ENCODE measurements around the gene CALML5. TPM values are rescaled to one million over a fixed set of nuclear protein-coding genes. Genes with fewer than 3 reads are reported as not detected.

CALML5 gene
- total and polyA plus RNA-seq, 9 of the 15 experiments (the other 6 are each of a cell fraction or from before 2014, with no cell fraction given) = not detected

- H3K4me2 ChIP-seq (ENCODE audit: insufficient read depth, low read length) = no peak overlapping the region
- H3K4me3 ChIP-seq = no peak overlapping the region
- no peaks in the 10 kb centered on the region for H4K20me1 ChIP-seq (replicated peaks; ENCODE audit: control insufficient read depth, insufficient read depth, low read length)
- ChIA-PET CTCF (ENCODE audit: low intra/inter-chr PET ratio) (interaction anchor here (0.7 kb wide), 1 partner anchor 571 kb away, joined by 3 read pairs; no protein-coding TSS in a partner anchor), POLR2A (interaction anchor here (0.6 to 1.0 kb wide), 6 partner anchors 9 to 64 kb away, joined by 3 read pairs; no protein-coding TSS in a partner anchor)
- peaks cover 22 to 40% of the 10 kb centered on the region in 2 experiments for H3K4me1 ChIP-seq (replicated peaks in 1 of 2; ENCODE audit: control insufficient read depth in 2 of 2, insufficient read depth in 2 of 2, low read length in 2 of 2)
- no peak for ATAC-seq
- WGBS (ENCODE audit: insufficient coverage, low coverage, missing lambda C conversion rate) = 37% methylated on average over 16 of the region's 16 CpGs
- H3K9me1 ChIP-seq (ENCODE audit: control insufficient read depth, insufficient read depth, low read length) = no peaks in the 10 kb centered on the region
- H3K27me3 ChIP-seq (ENCODE audit: control insufficient read depth in 2 of 2, insufficient read depth in 2 of 2, low read length in 2 of 2) = no peaks in the 10 kb centered on the region
- no peak overlapping the region for H2AFZ ChIP-seq (ENCODE audit: low read depth, low read length)
- no peak for DNase-seq (ENCODE audit: extremely low read depth in 1 of 4, low spot score in 3 of 4)
- H3K27ac ChIP-seq (ENCODE audit: extremely low read depth, low read depth, low read length) = no peak overlapping the region
- in situ Hi-C loops (cut with MboI) = no loop called here
- peak; percentile 64 for FAIRE-seq
- no TSS peak for BruUV-seq (replicated peaks)
- no peaks in the 10 kb centered on the region for H3K36me3 ChIP-seq (ENCODE audit: control insufficient read depth, insufficient read depth, low read length)
- intact Hi-C loops (cut with micrococcal nuclease) = no loop called here
- H3K79me2 ChIP-seq (ENCODE audit: control insufficient read depth, insufficient read depth, low read length) = no peaks in the 10 kb centered on the region
- no peaks in the 10 kb centered on the region for H3K9me3 ChIP-seq (replicated peaks; ENCODE audit: control insufficient read depth, insufficient read depth, low read depth, low read length)
- H3K9ac ChIP-seq (ENCODE audit: insufficient read depth in 1 of 2, low read depth in 2 of 2, low read length in 2 of 2) = no peak overlapping the region
- TF ChIP-seq DDX20 (tag; IDR thresholded peaks at IDR 0.05; ENCODE audit: low read depth) (no peak), FOXO4 (CRISPR knock-in tag; IDR thresholded peaks at IDR 0.05) (no peak), NFYB (IDR thresholded peaks at IDR 0.05; ENCODE audit: extremely low read depth, insufficient read length) (no peak), FOXM1 (IDR thresholded peaks at IDR 0.05; ENCODE audit: low read depth) (peak; percentile 51; the same call in 1 of the 2 replicates), FOXM1 (CRISPR knock-in tag; IDR thresholded peaks at IDR 0.05; ENCODE audit: low read depth) (no peak), TFE3 (CRISPR knock-in tag; IDR thresholded peaks at IDR 0.05) (no peak), ZBTB26 (CRISPR knock-in tag; IDR thresholded peaks at IDR 0.05) (no peak), PTRF (tag; IDR thresholded peaks at IDR 0.05) (no peak), ELF1 (tag; IDR thresholded peaks at IDR 0.05) (no peak), MAZ (CRISPR knock-in tag; conservative IDR thresholded peaks at IDR 0.05 in 1 of 2, IDR thresholded peaks at IDR 0.05 in 1 of 2) (no peak), HNRNPK (IDR thresholded peaks at IDR 0.05; ENCODE audit: low read depth, low read length, poor library complexity, severe bottlenecking) (no peak), TEAD4 (IDR thresholded peaks at IDR 0.05; ENCODE audit: low read length) (peak; percentile 47; the same call in 1 of the 2 replicates), TEAD4 (CRISPR knock-in tag; IDR thresholded peaks at IDR 0.05; ENCODE audit: borderline replicate concordance) (no peak), NFE2L1 (tag; IDR thresholded peaks at IDR 0.05; ENCODE audit: borderline replicate concordance, low read depth) (no peak), ZBTB17 (CRISPR knock-in tag; IDR thresholded peaks at IDR 0.05) (no peak), TAL1 (IDR thresholded peaks at IDR 0.05) (peak; percentile 66), MEIS2 (IDR thresholded peaks at IDR 0.05; ENCODE audit: partially characterized antibody) (peak; percentile 20), CBFA2T3 (IDR thresholded peaks at IDR 0.05) (peak; percentile 50; the same call in 1 of the 2 replicates), ETV1 (tag; conservative IDR thresholded peaks at IDR 0.05; ENCODE audit: low read depth) (no peak)
Observed at GRCh38 chr10:5510281-5511072, 11.1 kb upstream of the CALML5 start.
